Measurements from ENCODE around the gene TAS1R3. TPM values are rescaled to one million over a fixed set of nuclear protein-coding genes. Genes with fewer than 3 reads are reported as not detected.

The TAS1R3 gene
- total RNA-seq, 2 donors from 2014 or later: 0.30 to 0.35 TPM

- peak overlapping the region; percentile 67 to 90 for H3K4me3 ChIP-seq
- H3K27ac ChIP-seq: peak overlapping the region; percentile 95
- TF ChIP-seq, protein P1, sequence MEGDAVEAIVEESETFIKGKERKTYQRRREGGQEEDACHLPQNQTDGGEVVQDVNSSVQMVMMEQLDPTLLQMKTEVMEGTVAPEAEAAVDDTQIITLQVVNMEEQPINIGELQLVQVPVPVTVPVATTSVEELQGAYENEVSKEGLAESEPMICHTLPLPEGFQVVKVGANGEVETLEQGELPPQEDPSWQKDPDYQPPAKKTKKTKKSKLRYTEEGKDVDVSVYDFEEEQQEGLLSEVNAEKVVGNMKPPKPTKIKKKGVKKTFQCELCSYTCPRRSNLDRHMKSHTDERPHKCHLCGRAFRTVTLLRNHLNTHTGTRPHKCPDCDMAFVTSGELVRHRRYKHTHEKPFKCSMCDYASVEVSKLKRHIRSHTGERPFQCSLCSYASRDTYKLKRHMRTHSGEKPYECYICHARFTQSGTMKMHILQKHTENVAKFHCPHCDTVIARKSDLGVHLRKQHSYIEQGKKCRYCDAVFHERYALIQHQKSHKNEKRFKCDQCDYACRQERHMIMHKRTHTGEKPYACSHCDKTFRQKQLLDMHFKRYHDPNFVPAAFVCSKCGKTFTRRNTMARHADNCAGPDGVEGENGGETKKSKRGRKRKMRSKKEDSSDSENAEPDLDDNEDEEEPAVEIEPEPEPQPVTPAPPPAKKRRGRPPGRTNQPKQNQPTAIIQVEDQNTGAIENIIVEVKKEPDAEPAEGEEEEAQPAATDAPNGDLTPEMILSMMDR (IDR thresholded peaks at IDR 0.05): no peak
- no peak for DNase-seq (ENCODE audit: low spot score)
- H3K36me3 ChIP-seq: peaks cover 13% of the 10 kb centered on the region
- H3K9me3 ChIP-seq: no peaks in the 10 kb centered on the region
- H3K4me1 ChIP-seq: peaks cover 0 to 51% of the 10 kb centered on the region in 2 donors
- no peaks in the 10 kb centered on the region for H3K27me3 ChIP-seq
Measured at GRCh38 chr1:1307261-1307922, 23.7 kb upstream of the TAS1R3 start.

- peaks cover 0 to 51% of the 10 kb centered on the region in 2 donors for H3K4me1 ChIP-seq
- peaks cover 20% of the 10 kb centered on the region for H3K36me3 ChIP-seq
- H3K27ac ChIP-seq: peak within 1 kb of the TSS; percentile 95
- H3K27me3 ChIP-seq: no peaks in the 10 kb centered on the region
- TF ChIP-seq, protein P1 (IDR thresholded peaks at IDR 0.05): peak in 1 of 2 donors; percentile 22
- peak within 1 kb of the TSS; percentile 67 to 90 for H3K4me3 ChIP-seq
- H3K9me3 ChIP-seq: no peaks in the 10 kb centered on the region
- peak; percentile 95 for DNase-seq (ENCODE audit: low spot score)
Measured at GRCh38 chr1:1307923-1308755, 22.9 kb upstream of the TAS1R3 start, which contains the start of the genes ACAP3 and PUSL1. Gene ACAP3, minus strand, starts transcription at chr1:1307930. Its CDS starts 115 bp downstream, at chr1:1307815. Gene PUSL1, plus strand, starts transcription at chr1:1308597. Its CDS starts 47 bp downstream, at chr1:1308644.

- no peak for DNase-seq (ENCODE audit: low spot score)
- peak overlapping the region; percentile 67 to 90 for H3K4me3 ChIP-seq
- no peaks in the 10 kb centered on the region for H3K9me3 ChIP-seq
- H3K27me3 ChIP-seq: no peaks in the 10 kb centered on the region
- H3K4me1 ChIP-seq: peaks cover 0 to 50% of the 10 kb centered on the region in 2 donors
- H3K27ac ChIP-seq: peak overlapping the region; percentile 95
- peaks cover 27% of the 10 kb centered on the region for H3K36me3 ChIP-seq
- TF ChIP-seq, protein P1 (IDR thresholded peaks at IDR 0.05): no peak
Measured at GRCh38 chr1:1308756-1309250, 22.3 kb upstream of the TAS1R3 start.

GRCh38 chr1:1309251-1310108 is 21.6 kb upstream of the TAS1R3 start:
- H3K27me3 ChIP-seq: no peaks in the 10 kb centered on the region
- H3K9me3 ChIP-seq: no peaks in the 10 kb centered on the region
- no peak for DNase-seq (ENCODE audit: low spot score)
- peaks cover 0 to 43% of the 10 kb centered on the region in 2 donors for H3K4me1 ChIP-seq
- peak overlapping the region; percentile 67 to 90 for H3K4me3 ChIP-seq
- TF ChIP-seq, protein P1 (IDR thresholded peaks at IDR 0.05): no peak
- peak overlapping the region; percentile 95 for H3K27ac ChIP-seq
- peaks cover 33% of the 10 kb centered on the region for H3K36me3 ChIP-seq

DNA sequence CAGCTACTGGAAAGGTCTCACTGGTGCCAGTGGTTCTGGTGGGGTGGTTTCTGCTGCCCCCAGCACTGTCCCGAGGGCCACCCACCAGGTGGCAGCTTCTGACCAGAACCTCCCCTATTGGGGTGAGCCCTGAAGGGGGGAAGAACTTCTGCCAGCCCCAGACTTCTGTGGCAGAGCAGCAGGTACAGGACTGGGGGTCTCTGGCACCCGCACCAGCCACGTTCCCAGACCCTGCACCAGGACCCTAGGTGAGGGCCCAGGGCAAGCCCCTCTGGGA is 21.0 kb upstream of the TAS1R3 start:
- no peak for DNase-seq (ENCODE audit: low spot score)
- no peaks in the 10 kb centered on the region for H3K9me3 ChIP-seq
- peak overlapping the region in 1 of 2 donors; percentile 95 for H3K27ac ChIP-seq
- TF ChIP-seq, protein P1 (IDR thresholded peaks at IDR 0.05): no peak
- H3K4me1 ChIP-seq: peaks cover 0 to 37% of the 10 kb centered on the region in 2 donors
- peaks cover 39% of the 10 kb centered on the region for H3K36me3 ChIP-seq
- no peak overlapping the region for H3K4me3 ChIP-seq
- H3K27me3 ChIP-seq: no peaks in the 10 kb centered on the region

Measured in right atrium auricular region (tissue), 2 donors.